Fibroblast of the aortic adventitia (primary cell): ENCODE results near the gene WDR38. TPM values are rescaled to one million over a fixed set of nuclear protein-coding genes. Genes with fewer than 3 reads are reported as not detected.

ENCODE experiments used
- DNase-seq: peaks from one replicate; pipeline ENCODE4 v3.0.0-alpha.2; 2010; ENCODE audit warnings: low read depth
- H3K4me3 ChIP-seq: 2 replicates; pipeline ENCODE4 v1.5.1; 2011; ENCODE audit warnings: low read depth, mild to moderate bottlenecking, control low read depth, low read length, moderate library complexity
- CTCF ChIP-seq: IDR thresholded peaks from 2 replicates; pipeline ENCODE4 v1.5.1; 2011; ENCODE audit warnings: mild to moderate bottlenecking, low read length, control low read depth, inconsistent platforms; ENCODE audit not compliant: insufficient read depth
- total RNA-seq: library from RNA; depleted of rRNA; stranded (reverse); fragments of >200 nt; gene quantifications from 2 replicates; pipeline ENCODE4 v1.2.3, GENCODE V29; 2012; ENCODE audit warnings: low replicate concordance

WDR38 gene
- total RNA-seq, 1 donor: not detected

- DNase-seq: no peak
- TF ChIP-seq CTCF: no peak
- peak overlapping the region; percentile 91 for H3K4me3 ChIP-seq
Observed at GRCh38 chr9:124869466-124869985, 16.3 kb downstream of the WDR38 start.

- no peak for DNase-seq
- H3K4me3 ChIP-seq: peak overlapping the region; percentile 91
- no peak for TF ChIP-seq CTCF
Observed at GRCh38 chr9:124869986-124870560, 16.8 kb downstream of the WDR38 start.

- peak overlapping the region; percentile 91 for H3K4me3 ChIP-seq
- no peak for DNase-seq
- TF ChIP-seq CTCF: no peak
Observed at GRCh38 chr9:124870723-124871122, 17.5 kb downstream of the WDR38 start.

- no peak for TF ChIP-seq CTCF
- peak overlapping the region; percentile 91 for H3K4me3 ChIP-seq
- no peak for DNase-seq
Observed at GRCh38 chr9:124871156-124871561, 17.9 kb downstream of the WDR38 start.

- no peak for TF ChIP-seq CTCF
- no peak overlapping the region for H3K4me3 ChIP-seq
- DNase-seq: no peak
Observed at GRCh38 chr9:124873664-124874063, 20.4 kb downstream of the WDR38 start.

GRCh38 chr9:124875501-124875900, 22.2 kb downstream of the WDR38 start:
- no peak for TF ChIP-seq CTCF
- DNase-seq: no peak
- no peak overlapping the region for H3K4me3 ChIP-seq

- no peak overlapping the region for H3K4me3 ChIP-seq
- DNase-seq: no peak
- no peak for TF ChIP-seq CTCF
Observed at GRCh38 chr9:124877021-124877782, 23.9 kb downstream of the WDR38 start.
